GM23338 (cell line): ENCODE results near the gene HRAS. TPM values are rescaled to one million over a fixed set of nuclear protein-coding genes. Genes with fewer than 3 reads are reported as not detected.

Source experiments
- ATAC-seq: fragments of 200-7000 bp; cut with Tn5 transposase; 3 replicates; pipeline ENCODE4 v1.9.1; 2020
- DNase-seq: peaks from one replicate; pipeline ENCODE4 v3.0.0-alpha.2; 2015; ENCODE audit warnings: low spot score
- H2AFZ ChIP-seq: fragments of 200-600 bp; sonication (generic); 2 replicates; pipeline ENCODE4 v1.8.0; 2016; ENCODE audit warnings: antibody characterized with exemption, mild to moderate bottlenecking, moderate library complexity
- H3F3A ChIP-seq: fragments of 200-600 bp; sonication (generic); replicated peaks from 2 replicates; pipeline ENCODE4 v1.8.0; 2017; ENCODE audit warnings: antibody characterized with exemption, mixed run types, low read depth
- H3K27ac ChIP-seq: fragments of 200-600 bp; sonication (generic); 2 replicates; pipeline ENCODE4 v1.6.1; 2016; ENCODE audit warnings: low read depth
- H3K27me3 ChIP-seq: fragments of 200-600 bp; sonication (generic); 2 replicates; pipeline ENCODE4 v1.8.0; 2016; ENCODE audit warnings: mild to moderate bottlenecking, mixed run types, moderate library complexity; ENCODE audit not compliant: insufficient read depth
- H3K36me3 ChIP-seq: fragments of 200-600 bp; sonication (generic); 2 replicates; pipeline ENCODE4 v1.8.0; 2016; ENCODE audit warnings: mild to moderate bottlenecking; ENCODE audit not compliant: insufficient read depth
- H3K4me1 ChIP-seq: fragments of 200-600 bp; sonication (generic); 2 replicates; pipeline ENCODE4 v1.8.0; 2016; ENCODE audit warnings: mild to moderate bottlenecking, moderate library complexity; ENCODE audit not compliant: insufficient read depth
- H3K4me2 ChIP-seq: fragments of 200-600 bp; sonication (generic); 2 replicates; pipeline ENCODE4 v1.7.1; 2017; ENCODE audit warnings: mixed run types
- H3K4me3 ChIP-seq: fragments of 200-600 bp; sonication (generic); 2 replicates; pipeline ENCODE4 v1.6.1; 2016; ENCODE audit warnings: mixed run types
- H3K79me2 ChIP-seq: fragments of 200-600 bp; sonication (generic); replicated peaks from 2 replicates; pipeline ENCODE4 v1.8.0; 2017; ENCODE audit warnings: mild to moderate bottlenecking; ENCODE audit not compliant: insufficient read depth
- H3K9me2 ChIP-seq: fragments of 200-600 bp; sonication (generic); 2 replicates; pipeline ENCODE4 v1.8.0; 2017; ENCODE audit not compliant: insufficient read depth
- H4K20me1 ChIP-seq: fragments of 200-600 bp; sonication (generic); replicated peaks from 2 replicates; pipeline ENCODE4 v1.8.0; 2017; ENCODE audit warnings: mild to moderate bottlenecking; ENCODE audit not compliant: insufficient read depth
- H3K27ac Mint-ChIP-seq: 2 replicates; pipeline ENCODE4 v1.8.0; 2020; ENCODE audit warnings: inconsistent platforms, mild to moderate bottlenecking, moderate library complexity, mixed read lengths
- H3K27me3 Mint-ChIP-seq: 3 replicates; pipeline ENCODE4 v1.8.0; 2022; ENCODE audit warnings: low read depth, mild to moderate bottlenecking, moderate library complexity, mixed read lengths, inconsistent platforms; ENCODE audit not compliant: insufficient read depth, poor library complexity
- H3K36me3 Mint-ChIP-seq: 3 replicates; pipeline ENCODE4 v1.8.0; 2021; ENCODE audit warnings: low read depth, mild to moderate bottlenecking, inconsistent platforms, moderate library complexity, mixed read lengths
- H3K4me1 Mint-ChIP-seq: 3 replicates; pipeline ENCODE4 v1.8.0; 2020; ENCODE audit warnings: mild to moderate bottlenecking, inconsistent platforms, mixed read lengths
- H3K4me3 Mint-ChIP-seq: 3 replicates; pipeline ENCODE4 v1.8.0; 2021; ENCODE audit warnings: moderate library complexity, mild to moderate bottlenecking, inconsistent platforms, mixed read lengths
- H3K9me3 Mint-ChIP-seq: 3 replicates; pipeline ENCODE4 v1.8.0; 2020; ENCODE audit warnings: moderate library complexity, mild to moderate bottlenecking, inconsistent platforms, mixed read lengths
- CTCF ChIP-seq, 2 experiments: fragments of 200-600 bp in 1 of 2; sonication (generic) in 1 of 2; conservative IDR thresholded peaks; 2 replicates each; pipeline versions ENCODE4 v1.5.1 to v1.6.1; 2016 to 2017; ENCODE audit warnings: antibody characterized with exemption in 2 of 2, low read depth in 2 of 2, mild to moderate bottlenecking in 2 of 2, moderate library complexity in 1 of 2
- ETS1 ChIP-seq: IDR thresholded peaks from 2 replicates; pipeline ENCODE4 v1.6.1; 2016; ENCODE audit warnings: antibody characterized with exemption
- EZH2 ChIP-seq: fragments of 200-600 bp; sonication (generic); IDR thresholded peaks from one replicate; pipeline ENCODE4 v1.8.0; 2017; ENCODE audit warnings: antibody characterized with exemption, mild to moderate bottlenecking, low read depth; ENCODE audit not compliant: unreplicated experiment
- JUNB ChIP-seq: IDR thresholded peaks from one replicate; pipeline ENCODE4 v1.6.1; 2016; ENCODE audit warnings: antibody characterized with exemption; ENCODE audit not compliant: unreplicated experiment
- NANOG ChIP-seq: IDR thresholded peaks from 2 replicates; pipeline ENCODE4 v1.6.1; 2016; ENCODE audit warnings: antibody characterized with exemption, borderline replicate concordance
- POLR2AphosphoS5 ChIP-seq: IDR thresholded peaks from 2 replicates; pipeline ENCODE4 v1.6.1; 2016; ENCODE audit warnings: antibody characterized with exemption, low read depth
- STAT1 ChIP-seq: IDR thresholded peaks from one replicate; pipeline ENCODE4 v1.6.1; 2016; ENCODE audit warnings: antibody characterized with exemption; ENCODE audit not compliant: unreplicated experiment
- ZNF462 ChIP-seq: fragments of 250-450 bp; sonication (Bioruptor Pico); IDR thresholded peaks from 2 replicates; pipeline ENCODE4 v1.5.0; 2020; ENCODE audit warnings: mild to moderate bottlenecking, moderate library complexity
- polyA plus RNA-seq: library from polyadenylated mRNA; unstranded; fragments of >200 nt; fragmentation: Nextera tagmentation; extraction: Ambion mirVana; gene quantifications from 2 replicates; pipeline ENCODE4 v1.2.1, GENCODE V29; 2016
- total RNA-seq: library from RNA; depleted of rRNA; stranded (reverse); fragments of >200 nt; shearing (Covaris generic); gene quantifications from 2 replicates; pipeline ENCODE4 v1.2.3, GENCODE V29; 2014

Gene HRAS
- total and polyA plus RNA-seq, 2 experiments from 2014 or later: 37.9 to 48.7 TPM

GRCh38 chr11:573146-573759 lies 37.9 kb upstream of the HRAS start:
- H3K4me3 Mint-ChIP-seq: no peak overlapping the region

More at GRCh38 chr11:573146-573759, 37.9 kb upstream of the HRAS start:
- Histone ChIP-seq H3K79me2 (peaks cover 16% of the 10 kb centered on the region), H3K4me2 (no peak overlapping the region), H3K9me2 (no peaks in the 10 kb centered on the region), H4K20me1 (peaks cover 14% of the 10 kb centered on the region), H3K4me3 (no peak overlapping the region), H3K27ac (no peak overlapping the region), H2AFZ (no peak overlapping the region), H3F3A (peaks cover 13% of the 10 kb centered on the region; the same call in 1 of the 2 replicates), H3K4me1 (peaks cover 21% of the 10 kb centered on the region), H3K36me3 (no peaks in the 10 kb centered on the region), H3K27me3 (peaks cover 33% of the 10 kb centered on the region)
- Mint-ChIP-seq H3K27ac (no peak overlapping the region), H3K4me1 (peaks cover 29% of the 10 kb centered on the region), H3K9me3 (no peaks in the 10 kb centered on the region; the same call in 2 of the 3 replicates), H3K36me3 (no peaks in the 10 kb centered on the region; the same call in 2 of the 3 replicates), H3K27me3 (peaks cover 31% of the 10 kb centered on the region)
- DNase-seq: no peak
- ATAC-seq: no peak
- TF ChIP-seq ETS1 (no peak), NANOG (no peak), CTCF (conservative IDR thresholded peaks at IDR 0.05; ENCODE audit: low read depth in 2 of 2) (no peak), POLR2AphosphoS5 (no peak), EZH2 (no peak), STAT1 (no peak), ZNF462 (CRISPR knock-in tag) (no peak), JUNB (no peak)
